ENCODE measurements around the gene UCK2. TPM values are rescaled to one million over a fixed set of nuclear protein-coding genes. Genes with fewer than 3 reads are reported as not detected.

UCK2 gene
- total and polyA plus RNA-seq, 10 of the 15 experiments (the other 5 are each of a cell fraction or from before 2014, with no cell fraction given) = 55.3 to 106 (median 84.9) TPM

DNA sequence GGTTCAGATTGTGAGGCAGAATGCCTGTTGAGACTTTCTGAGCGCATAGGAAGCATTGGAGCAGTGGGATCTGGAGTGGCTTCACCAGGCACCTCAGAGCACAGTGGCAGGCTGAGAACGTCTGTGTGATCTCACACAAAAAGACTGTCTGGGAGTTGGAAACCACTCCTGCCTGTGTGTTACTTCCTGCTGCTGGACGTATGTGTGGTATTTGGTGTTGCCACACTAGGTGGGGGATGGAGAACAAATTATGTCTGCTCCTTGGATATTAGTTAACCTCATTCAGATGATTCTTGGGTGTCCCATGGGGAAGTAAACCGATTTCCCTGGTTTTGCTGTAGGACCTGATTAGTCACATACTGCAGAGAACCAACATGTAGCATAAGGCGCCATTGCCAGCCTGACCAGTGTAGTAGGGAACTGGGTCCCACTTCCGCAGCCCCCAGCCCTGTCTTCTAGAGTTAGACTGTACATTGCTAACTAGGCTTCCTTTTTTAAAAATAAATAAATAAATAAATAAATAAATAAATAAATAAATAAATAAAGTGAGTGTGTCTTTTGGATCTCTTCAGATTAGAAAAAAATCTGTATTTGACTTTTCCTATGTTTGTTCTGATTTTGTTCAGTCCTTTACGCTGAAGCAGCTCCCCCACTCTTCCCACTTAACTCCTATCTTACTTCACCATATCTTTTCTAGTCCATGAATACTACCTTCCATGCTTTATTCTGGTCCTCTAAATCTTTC, 26.9 kb downstream of the UCK2 start (continued):
- TF ChIP-seq FOXK2 (IDR thresholded peaks at IDR 0.05) = no peak
- TF ChIP-seq NFIC (IDR thresholded peaks at IDR 0.05; ENCODE audit: low read depth, low read length) = no peak
- TF ChIP-seq, protein P1, sequence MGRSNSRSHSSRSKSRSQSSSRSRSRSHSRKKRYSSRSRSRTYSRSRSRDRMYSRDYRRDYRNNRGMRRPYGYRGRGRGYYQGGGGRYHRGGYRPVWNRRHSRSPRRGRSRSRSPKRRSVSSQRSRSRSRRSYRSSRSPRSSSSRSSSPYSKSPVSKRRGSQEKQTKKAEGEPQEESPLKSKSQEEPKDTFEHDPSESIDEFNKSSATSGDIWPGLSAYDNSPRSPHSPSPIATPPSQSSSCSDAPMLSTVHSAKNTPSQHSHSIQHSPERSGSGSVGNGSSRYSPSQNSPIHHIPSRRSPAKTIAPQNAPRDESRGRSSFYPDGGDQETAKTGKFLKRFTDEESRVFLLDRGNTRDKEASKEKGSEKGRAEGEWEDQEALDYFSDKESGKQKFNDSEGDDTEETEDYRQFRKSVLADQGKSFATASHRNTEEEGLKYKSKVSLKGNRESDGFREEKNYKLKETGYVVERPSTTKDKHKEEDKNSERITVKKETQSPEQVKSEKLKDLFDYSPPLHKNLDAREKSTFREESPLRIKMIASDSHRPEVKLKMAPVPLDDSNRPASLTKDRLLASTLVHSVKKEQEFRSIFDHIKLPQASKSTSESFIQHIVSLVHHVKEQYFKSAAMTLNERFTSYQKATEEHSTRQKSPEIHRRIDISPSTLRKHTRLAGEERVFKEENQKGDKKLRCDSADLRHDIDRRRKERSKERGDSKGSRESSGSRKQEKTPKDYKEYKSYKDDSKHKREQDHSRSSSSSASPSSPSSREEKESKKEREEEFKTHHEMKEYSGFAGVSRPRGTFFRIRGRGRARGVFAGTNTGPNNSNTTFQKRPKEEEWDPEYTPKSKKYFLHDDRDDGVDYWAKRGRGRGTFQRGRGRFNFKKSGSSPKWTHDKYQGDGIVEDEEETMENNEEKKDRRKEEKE (IDR thresholded peaks at IDR 0.05) = no peak
- 0 out of 4 replicates have a peak, but pooled peaks of 1 of the 2 experiments have one; percentile 21 for TF ChIP-seq ETV6 (conservative IDR thresholded peaks at IDR 0.05 in 1 of 2, IDR thresholded peaks at IDR 0.05 in 1 of 2; ENCODE audit: borderline replicate concordance in 1 of 2, low read depth in 1 of 2)
- no peak for TF ChIP-seq SMAD1 (IDR thresholded peaks at IDR 0.05; ENCODE audit: low read depth, partially characterized antibody)
- TF ChIP-seq POLR2A (IDR thresholded peaks at IDR 0.05; ENCODE audit: low read depth, low read length) = no peak
- TF ChIP-seq EGR1 (IDR thresholded peaks at IDR 0.05; ENCODE audit: borderline replicate concordance in 1 of 2, low read depth in 2 of 2, low read length in 2 of 2) = no peak
- no peak for TF ChIP-seq MYB (IDR thresholded peaks at IDR 0.05; ENCODE audit: borderline replicate concordance, low read depth, low read length)
- no peak for TF ChIP-seq NRF1 (conservative IDR thresholded peaks at IDR 0.05; ENCODE audit: low read depth, low read length)
- no peak for TF ChIP-seq PML (IDR thresholded peaks at IDR 0.05; ENCODE audit: low read length)
- no peak for TF ChIP-seq ZSCAN29 (IDR thresholded peaks at IDR 0.05)
- TF ChIP-seq POLR2AphosphoS5 (IDR thresholded peaks at IDR 0.05; ENCODE audit: low read length) = no peak
- TF ChIP-seq BRCA1 (IDR thresholded peaks at IDR 0.05; ENCODE audit: low read depth, low read length) = no peak
- no peak for TF ChIP-seq RAD51 (IDR thresholded peaks at IDR 0.05)
- TF ChIP-seq ZZZ3 (IDR thresholded peaks at IDR 0.05; ENCODE audit: control insufficient read depth, insufficient read length, low read depth) = no peak
- TF ChIP-seq BHLHE40 (IDR thresholded peaks at IDR 0.05; ENCODE audit: borderline replicate concordance in 1 of 2, low read depth in 2 of 2, low read length in 1 of 2) = peak in 1 of 2 experiments; percentile 18; a peak in 1 of 4 replicates
- no peak for TF ChIP-seq SREBF2 (IDR thresholded peaks at IDR 0.05; ENCODE audit: low read length)
- no peak for TF ChIP-seq CREM (IDR thresholded peaks at IDR 0.05; ENCODE audit: low read depth)
- no peak for TF ChIP-seq FOS (IDR thresholded peaks at IDR 0.05; ENCODE audit: borderline replicate concordance, extremely low read depth, insufficient read length)
- no peak for TF ChIP-seq CBFB (IDR thresholded peaks at IDR 0.05; ENCODE audit: low read depth)
- TF ChIP-seq NFXL1 (IDR thresholded peaks at IDR 0.05; ENCODE audit: borderline replicate concordance) = no peak
- TF ChIP-seq, protein P2, sequence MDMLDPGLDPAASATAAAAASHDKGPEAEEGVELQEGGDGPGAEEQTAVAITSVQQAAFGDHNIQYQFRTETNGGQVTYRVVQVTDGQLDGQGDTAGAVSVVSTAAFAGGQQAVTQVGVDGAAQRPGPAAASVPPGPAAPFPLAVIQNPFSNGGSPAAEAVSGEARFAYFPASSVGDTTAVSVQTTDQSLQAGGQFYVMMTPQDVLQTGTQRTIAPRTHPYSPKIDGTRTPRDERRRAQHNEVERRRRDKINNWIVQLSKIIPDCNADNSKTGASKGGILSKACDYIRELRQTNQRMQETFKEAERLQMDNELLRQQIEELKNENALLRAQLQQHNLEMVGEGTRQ (IDR thresholded peaks at IDR 0.05; ENCODE audit: borderline replicate concordance, low read depth, low read length) = no peak
- TF ChIP-seq MEF2A (IDR thresholded peaks at IDR 0.05; ENCODE audit: insufficient read depth, low read depth, low read length) = no peak
- no peak for TF ChIP-seq YBX1 (IDR thresholded peaks at IDR 0.05)
